ENCODE data around the gene STBD1.
"Not testable (repeated sequence)": the region's sequence is repeated elsewhere in the genome, so short reads cannot be mapped to it uniquely, and the experiment has no call there.

STBD1 gene

GRCh38 chr4:76282941-76283689 is 23.4 kb upstream of the STBD1 start:
- DNase-seq (ENCODE audit: low read depth in 1 of 2, low spot score in 1 of 2), result no peak
- no peak overlapping the region for H3K4me3 ChIP-seq (replicated peaks; ENCODE audit: insufficient read depth, low read length)
- H3K27me3 ChIP-seq (ENCODE audit: insufficient read depth, poor library complexity, severe bottlenecking), result no peaks in the 10 kb centered on the region
- H3K27ac ChIP-seq (replicated peaks), result no peak overlapping the region
- TF ChIP-seq REST (IDR thresholded peaks at IDR 0.05; ENCODE audit: insufficient replicate concordance, low read depth), result no peak
- no peak for TF ChIP-seq GABPA (IDR thresholded peaks at IDR 0.05; ENCODE audit: low read depth)
- no peak for TF ChIP-seq POLR2AphosphoS5 (IDR thresholded peaks at IDR 0.05; ENCODE audit: low read depth)
- no peak for TF ChIP-seq SPI1 (IDR thresholded peaks at IDR 0.05; ENCODE audit: borderline replicate concordance, low read depth)
- no peak for TF ChIP-seq CTCF (IDR thresholded peaks at IDR 0.05; ENCODE audit: insufficient read depth, low read length)

GRCh38 chr4:76283900-76284299 is 22.6 kb upstream of the STBD1 start:
- TF ChIP-seq CTCF (IDR thresholded peaks at IDR 0.05; ENCODE audit: insufficient read depth, low read length) (no peak), POLR2AphosphoS5 (IDR thresholded peaks at IDR 0.05; ENCODE audit: low read depth) (no peak), REST (IDR thresholded peaks at IDR 0.05; ENCODE audit: insufficient replicate concordance, low read depth) (no peak), SPI1 (IDR thresholded peaks at IDR 0.05; ENCODE audit: borderline replicate concordance, low read depth) (no peak), GABPA (IDR thresholded peaks at IDR 0.05; ENCODE audit: low read depth) (no peak)
- DNase-seq (ENCODE audit: low read depth in 1 of 2, low spot score in 1 of 2), result no peak
- no peak overlapping the region for H3K4me3 ChIP-seq (replicated peaks; ENCODE audit: insufficient read depth, low read length)
- H3K27ac ChIP-seq (replicated peaks), result no peak overlapping the region
- no peaks in the 10 kb centered on the region for H3K27me3 ChIP-seq (ENCODE audit: insufficient read depth, poor library complexity, severe bottlenecking)

GRCh38 chr4:76287811-76288210 is 18.7 kb upstream of the STBD1 start:
- H3K4me3 ChIP-seq (replicated peaks; ENCODE audit: insufficient read depth, low read length); DNase-seq (ENCODE audit: low read depth in 1 of 2, low spot score in 1 of 2); H3K27me3 ChIP-seq (ENCODE audit: insufficient read depth, poor library complexity, severe bottlenecking): not testable (repeated sequence)

GRCh38 chr4:76292730-76293129 is 13.8 kb upstream of the STBD1 start:
- H3K4me3 ChIP-seq (replicated peaks; ENCODE audit: insufficient read depth, low read length), result no peak overlapping the region
- H3K27ac ChIP-seq (replicated peaks), result no peak overlapping the region
- H3K27me3 ChIP-seq (ENCODE audit: insufficient read depth, poor library complexity, severe bottlenecking), result no peaks in the 10 kb centered on the region
- TF ChIP-seq SPI1 (IDR thresholded peaks at IDR 0.05; ENCODE audit: borderline replicate concordance, low read depth), result no peak
- no peak for TF ChIP-seq POLR2AphosphoS5 (IDR thresholded peaks at IDR 0.05; ENCODE audit: low read depth)
- no peak for DNase-seq (ENCODE audit: low read depth in 1 of 2, low spot score in 1 of 2)

More at GRCh38 chr4:76287811-76288210, 18.7 kb upstream of the STBD1 start:
- H3K27ac ChIP-seq (replicated peaks), result not testable (repeated sequence)

- no peak for DNase-seq (ENCODE audit: low read depth in 1 of 2, low spot score in 1 of 2)
- H3K4me3 ChIP-seq (replicated peaks; ENCODE audit: insufficient read depth, low read length), result no peak overlapping the region
- H3K27ac ChIP-seq (replicated peaks), result no peak overlapping the region
- H3K27me3 ChIP-seq (ENCODE audit: insufficient read depth, poor library complexity, severe bottlenecking), result no peaks in the 10 kb centered on the region
- no peak for TF ChIP-seq POLR2AphosphoS5 (IDR thresholded peaks at IDR 0.05; ENCODE audit: low read depth)
- TF ChIP-seq SPI1 (IDR thresholded peaks at IDR 0.05; ENCODE audit: borderline replicate concordance, low read depth), result no peak
- no peak for TF ChIP-seq GABPA (IDR thresholded peaks at IDR 0.05; ENCODE audit: low read depth)
- TF ChIP-seq REST (IDR thresholded peaks at IDR 0.05; ENCODE audit: insufficient replicate concordance, low read depth), result no peak
- TF ChIP-seq CTCF (IDR thresholded peaks at IDR 0.05; ENCODE audit: insufficient read depth, low read length), result no peak
Measured at GRCh38 chr4:76293772-76294171, 12.8 kb upstream of the STBD1 start.
